NCI-H748 treated with DMSO at 0.1 percent for 48 hours (cell line): ENCODE measurements around the gene WNT6.

Source experiments
- DNase-seq: peaks from one replicate; lab custom pipeline; 2025; lab: John Stamatoyannopoulos, UW

Gene WNT6

GRCh38 chr2:218857371-218858137, 2.1 kb upstream of the WNT6 start:
- no peak for DNase-seq

GRCh38 chr2:218858138-218858445, 1.5 kb upstream of the WNT6 start:
- DNase-seq, result no peak

GRCh38 chr2:218858671-218859555, 692 bp upstream of the WNT6 start:
- DNase-seq, result no peak

GRCh38 chr2:218859988-218860831, 605 bp downstream of the WNT6 start:
- no peak for DNase-seq

- DNase-seq, result peak; percentile 88
Observed at GRCh38 chr2:218860950-218861381, 1.4 kb downstream of the WNT6 start.

GRCh38 chr2:218861645-218862318, 2.2 kb downstream of the WNT6 start:
- no peak for DNase-seq

GRCh38 chr2:218863021-218863520, 3.5 kb downstream of the WNT6 start:
- no peak for DNase-seq

GRCh38 chr2:218865396-218865795, 5.8 kb downstream of the WNT6 start:
- no peak for DNase-seq

GRCh38 chr2:218865999-218866398, 6.4 kb downstream of the WNT6 start:
- no peak for DNase-seq

- no peak for DNase-seq
Observed at GRCh38 chr2:218867900-218868299, 8.3 kb downstream of the WNT6 start.

GRCh38 chr2:218869064-218869463, 9.5 kb downstream of the WNT6 start:
- DNase-seq, result no peak

- DNase-seq, result no peak
Observed at GRCh38 chr2:218870984-218871344, 11.4 kb downstream of the WNT6 start.

- no peak for DNase-seq
Observed at GRCh38 chr2:218871345-218872302, 12.0 kb downstream of the WNT6 start.

- no peak for DNase-seq
Observed at GRCh38 chr2:218872645-218873358, 13.2 kb downstream of the WNT6 start.

GRCh38 chr2:218873359-218874194, 14.0 kb downstream of the WNT6 start:
- peak; percentile 11 for DNase-seq

GRCh38 chr2:218875692-218876246, 16.2 kb downstream of the WNT6 start:
- DNase-seq, result no peak

- peak; percentile 82 for DNase-seq
Observed at GRCh38 chr2:218876562-218877219, 17.1 kb downstream of the WNT6 start.

- no peak for DNase-seq
Observed at GRCh38 chr2:218877331-218877730, 17.7 kb downstream of the WNT6 start.
